Panc1 (cell line): ENCODE measurements around the gene KRT15. TPM values are rescaled to one million over a fixed set of nuclear protein-coding genes. Genes with fewer than 3 reads are reported as not detected.

Source experiments
- ATAC-seq: fragments of 200-7000 bp; cut with Tn5 transposase; 2 replicates; pipeline ENCODE4 v1.9.1; 2020; ENCODE audit warnings: mild to moderate bottlenecking, moderate library complexity
- BruUV-seq: library from RNA; stranded (reverse); fragments of 400-500 nt; replicated peaks from 2 replicates; lab custom pipeline; 2021; lab: Mats Ljungman, UMichigan
- CTCF ChIA-PET: fragments of 300-600 bp; sonication (Branson Sonifier 250); formaldehyde crosslinking; loops from one replicate; lab custom pipeline; 2022; ENCODE audit warnings: antibody characterized with exemption; lab: Charles Lee
- POLR2A ChIA-PET: fragments of 300-600 bp; sonication (Branson Sonifier 250); formaldehyde crosslinking; loops from one replicate; lab custom pipeline; 2022; ENCODE audit warnings: antibody characterized with exemption; lab: Charles Lee
- DNase-seq: peaks from one replicate; pipeline ENCODE4 v3.0.0-alpha.2; 2010; ENCODE audit warnings: low read depth, low spot score
- H3K27ac ChIP-seq: 2 replicates; pipeline ENCODE4 v1.5.1; 2011; ENCODE audit warnings: mild to moderate bottlenecking, low read length, inconsistent platforms
- H3K27me3 ChIP-seq: fragments of 200-500 bp; sonication (Bioruptor generic); 2 replicates; pipeline ENCODE4 v1.6.0; 2014; ENCODE audit warnings: low read length, inconsistent platforms; ENCODE audit not compliant: control insufficient read depth, insufficient read depth
- H3K36me3 ChIP-seq: fragments of 200-500 bp; sonication (Bioruptor generic); 2 replicates; pipeline ENCODE4 v1.5.1; 2014; ENCODE audit warnings: inconsistent platforms, mild to moderate bottlenecking, low read length, moderate library complexity; ENCODE audit not compliant: control insufficient read depth, insufficient read depth
- H3K4me1 ChIP-seq: 2 replicates; pipeline ENCODE4 v1.5.1; 2011; ENCODE audit warnings: inconsistent platforms, mild to moderate bottlenecking, low read length, moderate library complexity; ENCODE audit not compliant: control insufficient read depth, insufficient read depth
- H3K4me3 ChIP-seq, 2 experiments: 2 replicates each; pipeline ENCODE4 v1.5.1; 2011 to 2012; ENCODE audit warnings: low read depth in 2 of 2, low read length in 2 of 2, mild to moderate bottlenecking in 2 of 2, inconsistent platforms in 1 of 2, moderate library complexity in 1 of 2
- H3K9me3 ChIP-seq: fragments of 200-500 bp; sonication (Bioruptor generic); 2 replicates; pipeline ENCODE4 v1.5.1; 2014; ENCODE audit warnings: low read depth, mild to moderate bottlenecking, inconsistent platforms, low read length, moderate library complexity; ENCODE audit not compliant: control insufficient read depth, insufficient read depth
- POLR2AphosphoS5 ChIP-seq: IDR thresholded peaks from 2 replicates; pipeline ENCODE4 v1.6.1; 2012; ENCODE audit warnings: mild to moderate bottlenecking, low read depth, low read length, moderate library complexity
- REST ChIP-seq, 2 experiments: IDR thresholded peaks; 2 replicates each; pipeline ENCODE4 v1.6.1; 2011 to 2012; ENCODE audit warnings: low read depth in 2 of 2, control low read depth in 1 of 2, low read length in 1 of 2, mild to moderate bottlenecking in 1 of 2, moderate library complexity in 1 of 2; ENCODE audit not compliant: insufficient read depth in 1 of 2
- SIN3A ChIP-seq: IDR thresholded peaks from 2 replicates; pipeline ENCODE4 v1.6.1; 2012; ENCODE audit warnings: low read depth, mild to moderate bottlenecking, low read length, moderate library complexity, borderline replicate concordance; ENCODE audit not compliant: insufficient read depth
- TCF7L2 ChIP-seq: IDR thresholded peaks from 2 replicates; pipeline ENCODE4 v1.6.1; 2011; ENCODE audit warnings: mild to moderate bottlenecking, low read depth, low read length, inconsistent platforms
- in situ Hi-C: cut with HindIII; loops from 2 replicates; pipeline ENCODE4 v1.10.0; 2016; ENCODE audit warnings: low sequenced_read_pairs, low pct_unique_long_range_greater_than_20kb
- intact Hi-C: fragments of 100-400 bp; cut with micrococcal nuclease; formaldehyde crosslinking; loops from one replicate; pipeline ENCODE4 v1.10.0; 2022; ENCODE audit not compliant: unreplicated experiment
- total RNA-seq: library from RNA; stranded (reverse); gene quantifications from one replicate; pipeline ENCODE4 v1.2.1, GENCODE V29; 2021; ENCODE audit not compliant: unreplicated experiment
- TF ChIP-seq, protein P1 (sequence below): fragments of 450-650 bp; IDR thresholded peaks from 2 replicates; pipeline ENCODE4 v1.5.1; 2017; ENCODE audit warnings: mild to moderate bottlenecking

Gene KRT15
- total RNA-seq, 1 experiment from 2014 or later, result 70.4 TPM

GRCh38 chr17:41478237-41478636, 40.5 kb downstream of the KRT15 start:
- no TSS peak for BruUV-seq
- Histone ChIP-seq H3K4me3 (no peak overlapping the region), H3K27me3 (no peaks in the 10 kb centered on the region), H3K4me1 (0 out of 2 replicates have a peak, but pooled peaks cover 2% of the 10 kb centered on the region), H3K9me3 (no peaks in the 10 kb centered on the region), H3K36me3 (no peaks in the 10 kb centered on the region), H3K27ac (peak overlapping the region; percentile 39)
- POLR2A ChIA-PET, result interaction anchor here (0.5 kb wide), 1 partner anchor 600 kb away, joined by 3 read pairs; no protein-coding TSS in a partner anchor
- DNase-seq (no peak), ATAC-seq (peak; percentile 38; the same call in 1 of the 2 replicates)
- CTCF ChIA-PET, result no interaction called here
- in situ Hi-C loops (no loop called here), intact Hi-C loops (no loop called here)
- TF ChIP-seq SIN3A (no peak), REST (IDR thresholded peaks at IDR 0.05; ENCODE audit: insufficient read depth in 1 of 2, low read depth in 2 of 2, low read length in 1 of 2) (no peak), TCF7L2 (no peak), POLR2AphosphoS5 (no peak)
- TF ChIP-seq, protein P1, sequence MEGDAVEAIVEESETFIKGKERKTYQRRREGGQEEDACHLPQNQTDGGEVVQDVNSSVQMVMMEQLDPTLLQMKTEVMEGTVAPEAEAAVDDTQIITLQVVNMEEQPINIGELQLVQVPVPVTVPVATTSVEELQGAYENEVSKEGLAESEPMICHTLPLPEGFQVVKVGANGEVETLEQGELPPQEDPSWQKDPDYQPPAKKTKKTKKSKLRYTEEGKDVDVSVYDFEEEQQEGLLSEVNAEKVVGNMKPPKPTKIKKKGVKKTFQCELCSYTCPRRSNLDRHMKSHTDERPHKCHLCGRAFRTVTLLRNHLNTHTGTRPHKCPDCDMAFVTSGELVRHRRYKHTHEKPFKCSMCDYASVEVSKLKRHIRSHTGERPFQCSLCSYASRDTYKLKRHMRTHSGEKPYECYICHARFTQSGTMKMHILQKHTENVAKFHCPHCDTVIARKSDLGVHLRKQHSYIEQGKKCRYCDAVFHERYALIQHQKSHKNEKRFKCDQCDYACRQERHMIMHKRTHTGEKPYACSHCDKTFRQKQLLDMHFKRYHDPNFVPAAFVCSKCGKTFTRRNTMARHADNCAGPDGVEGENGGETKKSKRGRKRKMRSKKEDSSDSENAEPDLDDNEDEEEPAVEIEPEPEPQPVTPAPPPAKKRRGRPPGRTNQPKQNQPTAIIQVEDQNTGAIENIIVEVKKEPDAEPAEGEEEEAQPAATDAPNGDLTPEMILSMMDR, result no peak

DNA sequence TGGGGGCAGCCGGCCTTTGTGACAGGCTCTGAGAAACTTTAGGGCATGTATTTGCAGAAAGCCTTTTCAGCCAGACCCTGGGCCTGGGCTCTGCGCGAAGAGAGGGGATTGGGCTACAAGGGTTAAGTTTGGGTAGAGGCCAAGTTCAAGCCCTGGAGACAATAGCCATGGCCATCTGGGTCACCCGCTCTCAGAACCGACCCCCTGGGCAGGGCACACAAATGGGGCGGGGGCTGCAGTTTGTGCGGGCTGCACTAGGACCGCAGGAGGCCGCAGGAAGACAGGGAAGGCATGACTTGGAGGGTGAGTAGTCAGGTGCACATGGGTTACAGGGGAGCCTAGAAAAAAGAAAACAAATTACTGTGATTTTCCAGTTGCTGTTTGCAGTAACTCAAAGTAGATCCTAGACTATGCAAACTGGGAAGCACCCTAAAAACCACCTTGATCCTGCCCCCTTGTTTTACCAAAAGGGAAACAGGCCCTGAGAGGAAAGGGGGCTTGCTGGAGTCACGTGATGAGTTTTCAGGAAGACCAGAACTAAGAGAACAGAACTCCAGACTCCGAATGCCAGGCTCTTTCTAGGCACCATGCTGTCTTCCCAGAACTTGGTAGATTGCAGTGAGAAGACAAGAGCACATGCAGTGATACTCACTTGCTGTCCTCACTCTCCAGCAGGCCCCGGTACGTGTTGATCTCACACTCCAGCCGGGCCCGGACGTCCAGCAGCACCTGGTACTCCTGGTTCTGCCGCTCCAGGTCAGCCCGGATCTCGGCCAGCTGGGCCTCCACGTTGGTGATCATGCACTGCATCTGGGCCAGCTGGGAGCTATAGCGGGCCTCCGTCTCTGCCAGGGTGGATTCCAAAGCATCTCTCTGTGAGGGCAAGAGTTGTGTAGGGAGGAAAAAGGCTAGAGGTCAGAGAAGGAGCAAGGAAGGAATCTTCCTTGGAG, 41.5 kb downstream of the KRT15 start:
- BruUV-seq, result no TSS peak
- TF ChIP-seq TCF7L2, result no peak
- no peak for TF ChIP-seq POLR2AphosphoS5
- TF ChIP-seq, protein P1, result no peak
- no peak for TF ChIP-seq SIN3A
- TF ChIP-seq REST (IDR thresholded peaks at IDR 0.05; ENCODE audit: insufficient read depth in 1 of 2, low read depth in 2 of 2, low read length in 1 of 2), result no peak
- intact Hi-C loops, result no loop called here
- in situ Hi-C loops, result no loop called here
- CTCF ChIA-PET, result interaction anchor here (0.7 kb wide), 1 partner anchor 84 kb away, joined by 4 read pairs; no protein-coding TSS in a partner anchor
- ATAC-seq (no peak), DNase-seq (no peak)
- POLR2A ChIA-PET, result no interaction called here
- Histone ChIP-seq H3K4me3 (no peak overlapping the region), H3K4me1 (no peaks in the 10 kb centered on the region), H3K36me3 (no peaks in the 10 kb centered on the region), H3K27me3 (no peaks in the 10 kb centered on the region), H3K27ac (no peak overlapping the region), H3K9me3 (no peaks in the 10 kb centered on the region)
